Endothelial cell of umbilical vein (primary cell): ENCODE measurements around the gene C8A. TPM values are rescaled to one million over a fixed set of nuclear protein-coding genes. Genes with fewer than 3 reads are reported as not detected.

Experiments used
- BruUV-seq: library from RNA; stranded (reverse); fragments of 400-500 nt; replicated peaks from 2 replicates; lab custom pipeline; 2021; lab: Mats Ljungman, UMichigan
- CTCF ChIA-PET: fragments of 300-600, 350-600 bp; sonication (Branson Sonifier 250); formaldehyde crosslinking; loops from one replicate; lab custom pipeline; 2021; ENCODE audit warnings: antibody characterized with exemption, inconsistent platforms; lab: Charles Lee
- POLR2A ChIA-PET: fragments of 300-600, 350-600 bp; sonication (Branson Sonifier 250); formaldehyde crosslinking; loops from one replicate; lab custom pipeline; 2021; ENCODE audit warnings: antibody characterized with exemption, inconsistent platforms; lab: Charles Lee
- DNase-seq: peaks from one replicate; pipeline ENCODE4 v3.0.0-alpha.2; 2011; ENCODE audit warnings: low read depth, low spot score
- FAIRE-seq: peaks from 2 replicates; lab custom pipeline; 2011; peaks lifted over from hg19 to GRCh38; lab: Jason Lieb, UNC
- H2AFZ ChIP-seq: 2 replicates; pipeline ENCODE4 v1.6.0; 2012; ENCODE audit warnings: low read depth, low read length, control low read depth, inconsistent platforms
- H3K27ac ChIP-seq: 2 replicates; pipeline ENCODE4 v1.5.1; 2011; ENCODE audit warnings: low read depth, mild to moderate bottlenecking, control low read depth, low read length, moderate library complexity; ENCODE audit not compliant: insufficient read depth
- H3K27me3 ChIP-seq, 2 experiments: 2 replicates each; pipeline versions ENCODE4 v1.6.0 to v1.6.1; 2011; ENCODE audit warnings: low read length in 2 of 2, mixed read lengths in 1 of 2; ENCODE audit not compliant: control insufficient read depth in 2 of 2, insufficient read depth in 2 of 2
- H3K36me3 ChIP-seq, 2 experiments: 2 replicates in 1 of 2; 3 replicates in 1 of 2; pipeline ENCODE4 v1.5.1; 2011; ENCODE audit warnings: low read length in 2 of 2, mild to moderate bottlenecking in 1 of 2, moderate library complexity in 1 of 2; ENCODE audit not compliant: control insufficient read depth in 2 of 2, insufficient read depth in 2 of 2; ENCODE audit errors: extremely low read depth in 1 of 2
- H3K4me1 ChIP-seq: 3 replicates; pipeline ENCODE4 v1.5.1; 2011; ENCODE audit warnings: mild to moderate bottlenecking, low read length; ENCODE audit not compliant: control insufficient read depth, insufficient read depth; ENCODE audit errors: extremely low read depth
- H3K4me2 ChIP-seq: 2 replicates; pipeline ENCODE4 v1.6.1; 2011; ENCODE audit warnings: low read length, control low read depth, mixed read lengths; ENCODE audit not compliant: insufficient read depth
- H3K4me3 ChIP-seq, 3 experiments: fragments of 200-600 bp in 1 of 3; sonication (generic), shearing (Covaris generic) in 1 of 3; replicated peaks in 1 of 3; 2 replicates each; pipeline ENCODE4 v1.5.1; 2011 to 2016; ENCODE audit warnings: control low read depth in 3 of 3, low read length in 3 of 3, mild to moderate bottlenecking in 2 of 3, inconsistent platforms in 1 of 3, low read depth in 1 of 3, moderate library complexity in 1 of 3; ENCODE audit not compliant: insufficient read depth in 1 of 3
- H3K79me2 ChIP-seq: 2 replicates; pipeline ENCODE4 v1.6.0; 2012; ENCODE audit warnings: low read length, inconsistent platforms; ENCODE audit not compliant: control insufficient read depth, insufficient read depth
- H3K9ac ChIP-seq: replicated peaks from 2 replicates; pipeline ENCODE3; 2011; ENCODE audit warnings: low read length, control low read depth; ENCODE audit not compliant: insufficient read depth; ENCODE audit errors: extremely low read depth
- H3K9me1 ChIP-seq: replicated peaks from 3 replicates; pipeline ENCODE4 v1.6.0; 2011; ENCODE audit warnings: mild to moderate bottlenecking, low read length; ENCODE audit not compliant: control insufficient read depth, insufficient read depth; ENCODE audit errors: extremely low read depth
- H3K9me3 ChIP-seq: replicated peaks from 2 replicates; pipeline ENCODE4 v1.5.1; 2012; ENCODE audit warnings: low read length, inconsistent platforms; ENCODE audit not compliant: control insufficient read depth, insufficient read depth
- H4K20me1 ChIP-seq: replicated peaks from 2 replicates; pipeline ENCODE3; 2011; ENCODE audit warnings: mild to moderate bottlenecking, low read length; ENCODE audit not compliant: control insufficient read depth, insufficient read depth; ENCODE audit errors: extremely low read depth
- CTCF ChIP-seq, 2 donors: IDR thresholded peaks; 1 replicate in 1 of 2; 2 replicates in 1 of 2; pipeline ENCODE4 v1.5.1; 2011; ENCODE audit warnings: low read length in 2 of 2, mild to moderate bottlenecking in 2 of 2, moderate library complexity in 2 of 2, control low read depth in 1 of 2, inconsistent platforms in 1 of 2, low read depth in 1 of 2; ENCODE audit not compliant: insufficient read depth in 1 of 2; ENCODE audit errors: extremely low read depth in 1 of 2
- EZH2 ChIP-seq: IDR thresholded peaks from 2 replicates; pipeline ENCODE4 v1.6.1; 2012; ENCODE audit warnings: borderline replicate concordance, low read depth, mild to moderate bottlenecking, moderate library complexity, low read length, inconsistent platforms; ENCODE audit not compliant: severe bottlenecking
- FOS ChIP-seq: IDR thresholded peaks from 2 replicates; pipeline ENCODE4 v1.6.1; 2011; ENCODE audit warnings: mild to moderate bottlenecking, low read length, moderate library complexity, borderline replicate concordance; ENCODE audit not compliant: insufficient read depth
- GATA2 ChIP-seq: IDR thresholded peaks from 2 replicates; pipeline ENCODE4 v1.7.0; 2011; ENCODE audit warnings: low read depth, mild to moderate bottlenecking, moderate library complexity, mixed read lengths, low read length; ENCODE audit not compliant: insufficient read length, insufficient read depth
- JUN ChIP-seq: IDR thresholded peaks from 2 replicates; pipeline ENCODE4 v1.6.1; 2011; ENCODE audit warnings: borderline replicate concordance, low read depth; ENCODE audit not compliant: insufficient read length, insufficient read depth
- MYC ChIP-seq: IDR thresholded peaks from one replicate; pipeline ENCODE4 v1.6.1; 2011; ENCODE audit warnings: mild to moderate bottlenecking, low read depth, low read length
- POLR2A ChIP-seq: IDR thresholded peaks from 2 replicates; pipeline ENCODE4 v1.6.1; 2012; ENCODE audit warnings: low read depth, mild to moderate bottlenecking, control low read depth, low read length
- POLR2AphosphoS5 ChIP-seq: IDR thresholded peaks from 2 replicates; pipeline ENCODE4 v1.6.1; 2012; ENCODE audit warnings: low read depth, mild to moderate bottlenecking, control low read depth, low read length, moderate library complexity; ENCODE audit not compliant: insufficient read depth
- dilution Hi-C: fragments of 300-500 bp; cut with MboI; formaldehyde crosslinking; loops from one replicate; pipeline ENCODE4 v1.15.0; 2019; ENCODE audit warnings: low sequenced_read_pairs; ENCODE audit not compliant: extremely low pct_ligation_motif_present
- intact Hi-C: fragments of 100-400 bp; cut with micrococcal nuclease; formaldehyde crosslinking; loops from one replicate; pipeline ENCODE4 v1.10.0; 2022
- polyA plus RNA-seq, 4 experiments: library from polyadenylated mRNA; depleted of rRNA in 3 of 4; stranded (reverse) in 3 of 4; unstranded in 1 of 4; fragments of >200 nt; gene quantifications; 2 replicates each; pipeline versions ENCODE4 v1.2.1 to v1.2.3, GENCODE V29; 2011 to 2012; ENCODE audit warnings: missing spikeins in 1 of 4
- total RNA-seq: library from RNA; stranded (reverse); gene quantifications from 2 replicates; pipeline ENCODE4 v1.2.3, GENCODE V29; 2021
- TF ChIP-seq, protein P1 (sequence below): IDR thresholded peaks from 2 replicates; pipeline ENCODE4 v1.6.1; 2011; ENCODE audit not compliant: insufficient read depth, insufficient read length

The C8A gene
- total and polyA plus RNA-seq, 2 donors (not counting 3 experiments of a cell fraction or from before 2014, with no cell fraction given) = not detected

- Histone ChIP-seq H3K79me2 (no peaks in the 10 kb centered on the region), H3K9me3 (no peaks in the 10 kb centered on the region), H3K27ac (no peak overlapping the region), H3K27me3 (no peaks in the 10 kb centered on the region), H3K9ac (no peak overlapping the region), H3K36me3 (no peaks in the 10 kb centered on the region), H3K4me2 (no peak overlapping the region), H3K9me1 (no peaks in the 10 kb centered on the region), H3K4me1 (no peaks in the 10 kb centered on the region), H4K20me1 (no peaks in the 10 kb centered on the region), H3K4me3 (no peak overlapping the region), H2AFZ (no peak overlapping the region)
- dilution Hi-C loops (no loop called here), intact Hi-C loops (no loop called here)
- ChIA-PET POLR2A (no interaction called here), CTCF (no interaction called here)
- FAIRE-seq (no peak), DNase-seq (no peak)
- no TSS peak for BruUV-seq
- TF ChIP-seq CTCF (IDR thresholded peaks at IDR 0.05; ENCODE audit: extremely low read depth in 1 of 2, insufficient read depth in 1 of 2, low read depth in 1 of 2, low read length in 2 of 2) (no peak), GATA2 (no peak), MYC (no peak), JUN (no peak), EZH2 (no peak), FOS (no peak), POLR2AphosphoS5 (no peak), POLR2A (no peak)
- TF ChIP-seq, protein P1, sequence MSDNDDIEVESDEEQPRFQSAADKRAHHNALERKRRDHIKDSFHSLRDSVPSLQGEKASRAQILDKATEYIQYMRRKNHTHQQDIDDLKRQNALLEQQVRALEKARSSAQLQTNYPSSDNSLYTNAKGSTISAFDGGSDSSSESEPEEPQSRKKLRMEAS = no peak
These were observed 36.7 kb upstream of the C8A start for GRCh38 chr1:56817716-56818463.
